Measurements from ENCODE around the gene MAP10.

MAP10 gene

GRCh38 chr1:232798920-232799319, 6.3 kb upstream of the MAP10 start:
- no peak for DNase-seq

GRCh38 chr1:232806186-232806510, 932 bp downstream of the MAP10 start:
- DNase-seq = no peak

GRCh38 chr1:232810856-232811255, 5.6 kb downstream of the MAP10 start:
- no peak for DNase-seq

- no peak for DNase-seq
These were observed 7.3 kb downstream of the MAP10 start for GRCh38 chr1:232812560-232812959.

GRCh38 chr1:232813097-232813496, 7.9 kb downstream of the MAP10 start:
- DNase-seq = no peak

GRCh38 chr1:232813760-232814159, 8.5 kb downstream of the MAP10 start:
- DNase-seq = no peak

- no peak for DNase-seq
These were observed 11.1 kb downstream of the MAP10 start for GRCh38 chr1:232816324-232816723.

- no peak for DNase-seq
These were observed 12.8 kb downstream of the MAP10 start for GRCh38 chr1:232818040-232818439.

- no peak for DNase-seq
These were observed 15.2 kb downstream of the MAP10 start for GRCh38 chr1:232820431-232820830.

GRCh38 chr1:232822530-232822929, 17.3 kb downstream of the MAP10 start:
- no peak for DNase-seq

- no peak for DNase-seq
These were observed 21.1 kb downstream of the MAP10 start for GRCh38 chr1:232826318-232826717.

GRCh38 chr1:232830661-232831060, 25.4 kb downstream of the MAP10 start:
- no peak for DNase-seq

GRCh38 chr1:232831895-232832294, 26.7 kb downstream of the MAP10 start:
- DNase-seq = no peak

- DNase-seq = no peak
These were observed 28.9 kb downstream of the MAP10 start for GRCh38 chr1:232834066-232834465.

GRCh38 chr1:232835166-232835565, 29.9 kb downstream of the MAP10 start:
- no peak for DNase-seq

GRCh38 chr1:232837087-232837486, 31.9 kb downstream of the MAP10 start:
- DNase-seq = peak; percentile 18

- no peak for DNase-seq
These were observed 36.8 kb downstream of the MAP10 start for GRCh38 chr1:232841823-232842565.

GRCh38 chr1:232844791-232845190, 39.6 kb downstream of the MAP10 start:
- DNase-seq = peak; percentile 6

GRCh38 chr1:232845406-232845955, 40.3 kb downstream of the MAP10 start:
- DNase-seq = no peak

- DNase-seq = no peak
These were observed 46.3 kb downstream of the MAP10 start for GRCh38 chr1:232851532-232851931.

GRCh38 chr1:232853994-232854797, 49.0 kb downstream of the MAP10 start:
- DNase-seq = peak; percentile 90

- no peak for DNase-seq
These were observed 49.6 kb downstream of the MAP10 start for GRCh38 chr1:232854798-232855159.

GRCh38 chr1:232856541-232856940, 51.3 kb downstream of the MAP10 start:
- no peak for DNase-seq

Measured in fibroblast of skin of right biceps (primary cell).